COLO668 (cell line): Measurements from ENCODE around the gene SH3YL1.

Experiments
- DNase-seq: peaks from one replicate; lab custom pipeline; 2025; ENCODE audit not compliant: unreplicated experiment; lab: John Stamatoyannopoulos, UW

SH3YL1 gene

DNA sequence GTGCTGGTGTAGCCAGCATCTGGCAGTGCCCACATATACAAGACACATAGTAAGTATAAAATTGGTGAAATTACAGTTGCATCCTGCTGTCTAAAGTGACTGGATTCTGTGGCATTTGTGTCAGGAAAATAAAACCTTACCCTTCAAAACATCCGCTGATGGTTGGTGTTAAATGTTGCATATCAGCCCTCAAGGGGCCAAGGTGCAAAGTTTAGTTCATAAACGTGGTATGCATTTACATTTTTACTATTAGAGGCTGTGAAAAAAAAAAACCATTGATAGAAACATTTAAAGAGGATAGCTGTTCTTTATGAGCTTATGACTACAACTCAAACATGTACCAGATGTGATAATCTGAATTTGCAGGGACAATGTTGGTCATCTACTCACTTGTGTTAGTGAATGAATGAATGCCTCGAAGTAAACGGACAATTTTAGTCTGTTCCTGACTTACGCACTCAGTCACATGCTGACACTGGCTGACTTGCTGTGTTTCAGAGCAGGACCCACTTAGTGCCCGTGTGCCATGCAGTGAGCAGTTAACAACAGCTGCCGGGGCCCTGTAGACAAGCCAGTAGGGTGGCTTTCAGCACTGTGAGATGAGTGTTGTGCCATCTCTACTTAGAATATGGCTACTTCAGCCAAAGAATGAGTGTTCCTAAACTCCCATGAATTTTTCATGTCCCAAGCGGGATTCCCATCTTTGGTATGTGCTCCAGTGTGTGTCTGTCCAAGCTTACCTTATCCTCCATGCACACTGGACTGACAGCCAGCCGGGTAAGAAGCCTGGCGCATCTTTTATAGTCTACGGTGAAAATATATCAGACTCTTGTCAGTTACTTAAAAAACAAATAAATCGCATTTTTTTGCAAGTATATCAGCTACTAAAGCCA is 18.8 kb upstream of the SH3YL1 start:
- DNase-seq, result no peak

DNA sequence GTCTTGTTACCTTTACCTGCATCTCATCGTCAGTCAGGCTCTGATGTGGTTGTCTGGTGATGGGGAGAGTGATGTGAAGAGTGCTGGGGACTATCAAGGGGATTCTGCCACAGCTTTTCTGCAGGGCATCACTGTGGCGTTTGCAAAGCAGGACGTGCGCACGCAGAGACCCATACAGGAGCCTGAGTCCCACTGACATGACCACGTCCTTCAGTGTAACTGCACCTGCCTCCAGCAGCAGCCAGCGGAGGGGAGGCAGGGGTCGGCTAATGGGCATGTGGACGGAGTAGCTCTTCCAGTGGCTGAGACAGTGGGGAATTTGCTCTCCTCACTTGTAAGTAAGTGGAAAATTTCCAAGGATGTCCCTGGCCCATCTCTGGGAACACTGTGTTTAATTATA is 17.5 kb upstream of the SH3YL1 start:
- no peak for DNase-seq

- DNase-seq, result no peak
These were observed 16.8 kb upstream of the SH3YL1 start for GRCh38 chr2:280650-281110.

DNA sequence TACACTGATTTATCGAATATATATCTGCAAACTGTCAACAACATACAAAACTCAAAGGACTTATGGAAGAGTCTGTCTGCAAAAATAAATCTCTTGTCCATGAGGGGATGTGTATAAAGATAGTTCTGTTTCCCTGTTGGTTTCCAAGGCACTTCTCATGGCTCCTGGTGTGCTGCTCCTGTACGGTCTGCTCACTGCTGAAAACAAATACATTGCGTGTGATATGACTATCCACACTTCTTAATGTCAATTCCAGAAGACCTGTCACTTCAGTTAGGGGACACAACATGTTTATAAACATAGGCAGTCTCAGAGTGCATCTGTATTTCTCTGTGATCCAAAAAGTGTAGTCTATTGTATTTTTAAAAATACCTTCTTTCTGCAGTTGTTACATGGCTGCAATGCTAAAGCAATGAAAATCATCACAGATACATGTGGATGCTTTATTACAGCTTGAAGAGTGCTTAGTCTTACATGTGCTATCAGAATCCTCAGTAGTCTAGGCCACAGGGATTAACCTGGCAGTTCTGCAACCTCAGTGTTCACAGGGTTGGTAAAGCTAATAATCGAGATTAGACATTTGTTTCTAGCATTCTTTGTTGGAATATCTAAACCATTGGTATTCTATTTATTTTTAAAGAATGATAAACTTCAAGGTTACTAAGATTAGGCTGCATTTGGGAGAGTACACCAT is 16.3 kb upstream of the SH3YL1 start:
- no peak for DNase-seq

GRCh38 chr2:279366-279765 is 15.5 kb upstream of the SH3YL1 start:
- no peak for DNase-seq

DNA sequence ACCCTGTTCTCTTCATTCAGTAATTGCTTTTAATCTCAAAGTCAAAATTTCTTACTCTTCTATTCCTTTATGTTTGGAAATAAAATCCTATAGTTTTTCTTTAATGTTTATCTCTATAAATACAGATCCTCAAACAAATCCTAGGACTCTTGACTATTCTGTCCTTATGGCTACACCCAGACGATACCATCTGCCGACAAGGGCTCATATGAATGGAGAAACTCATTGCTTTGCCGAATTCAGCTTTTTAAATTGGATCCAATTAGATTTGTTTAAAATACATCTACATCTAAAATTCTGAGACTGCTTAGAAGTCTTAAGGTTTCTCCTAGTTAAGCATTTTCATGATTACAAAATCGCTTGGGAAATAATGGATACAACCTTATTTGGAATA is 15.1 kb upstream of the SH3YL1 start:
- DNase-seq, result no peak

- no peak for DNase-seq
These were observed 14.6 kb upstream of the SH3YL1 start for GRCh38 chr2:278312-278926.

DNA sequence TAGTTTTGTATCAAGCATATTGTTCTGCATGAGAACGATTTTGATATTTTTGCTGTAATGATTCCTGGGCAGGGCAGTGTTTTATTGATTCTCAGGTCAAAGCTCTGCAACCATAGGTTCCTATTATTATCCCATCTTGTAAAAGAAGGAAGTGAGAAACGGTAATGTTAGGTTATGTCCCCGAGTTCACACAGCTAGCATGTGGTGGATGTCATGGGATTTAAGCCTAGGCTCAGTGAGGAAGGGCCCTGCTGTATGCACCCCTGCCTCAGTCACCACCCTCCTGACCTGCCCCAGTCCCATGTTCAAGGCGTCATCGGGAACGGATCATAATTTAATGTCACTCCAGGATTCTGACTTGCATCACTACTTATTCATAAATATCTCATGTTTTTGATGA is 11.6 kb upstream of the SH3YL1 start:
- DNase-seq, result no peak

DNA sequence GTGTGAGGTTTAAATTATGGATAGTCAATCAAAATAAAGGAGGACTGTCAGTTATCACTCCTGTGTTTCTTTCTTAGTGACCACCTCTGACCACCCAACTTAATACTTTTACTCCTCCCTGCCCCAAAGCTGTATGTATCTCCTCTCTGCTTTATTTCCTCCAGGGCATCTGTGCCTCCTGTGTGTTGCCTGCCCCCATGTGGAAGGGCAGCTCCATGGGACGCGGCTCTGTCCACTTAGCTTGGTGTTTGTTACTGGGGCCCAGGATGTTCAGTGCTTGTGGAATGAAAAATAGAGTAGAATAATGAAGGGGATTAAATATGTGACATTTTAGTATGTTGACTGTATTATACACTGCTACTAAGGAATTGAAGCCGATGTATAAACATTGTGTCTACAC is 10.7 kb upstream of the SH3YL1 start:
- no peak for DNase-seq

- DNase-seq, result peak; percentile 30
These were observed 9.5 kb upstream of the SH3YL1 start for GRCh38 chr2:273333-273732.

DNA sequence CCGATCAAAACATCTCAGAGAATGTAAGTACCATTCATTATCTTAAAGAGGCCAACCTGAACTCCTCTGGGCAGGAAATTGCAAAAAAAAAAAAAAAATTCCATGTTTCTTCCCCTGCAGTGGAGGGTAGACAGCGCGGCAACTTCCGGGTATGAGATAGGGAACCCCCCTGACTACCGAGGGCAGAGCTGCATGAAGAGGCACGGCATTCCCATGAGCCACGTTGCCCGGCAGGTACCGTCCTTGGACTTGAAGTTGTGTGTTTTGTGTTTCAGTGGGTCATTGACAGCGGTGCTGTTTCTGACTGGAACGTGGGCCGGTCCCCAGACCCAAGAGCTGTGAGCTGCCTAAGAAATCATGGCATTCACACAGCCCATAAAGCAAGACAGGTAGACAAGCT is 8.1 kb upstream of the SH3YL1 start:
- DNase-seq, result no peak

DNA sequence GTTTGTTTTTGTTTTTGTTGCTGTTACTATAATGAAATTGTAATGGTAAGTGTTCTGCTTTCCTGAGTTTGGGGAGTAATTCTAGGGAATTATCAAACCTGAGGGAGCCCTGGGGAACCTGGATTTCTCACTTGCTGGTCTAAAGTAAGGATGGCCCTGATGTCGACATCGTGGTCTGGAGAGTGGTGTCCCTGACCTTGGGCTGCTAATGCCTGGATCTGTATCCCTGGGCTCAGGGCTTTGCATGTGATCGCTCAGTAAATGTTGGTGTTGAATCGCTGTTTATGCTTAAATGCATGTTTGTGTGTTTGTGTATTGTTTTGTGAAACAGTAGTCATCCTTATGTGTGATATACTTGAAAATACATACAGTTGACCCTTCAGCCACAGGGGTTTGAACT is 7.0 kb upstream of the SH3YL1 start:
- DNase-seq, result no peak

- no peak for DNase-seq
These were observed 5.7 kb upstream of the SH3YL1 start for GRCh38 chr2:269356-270030.

- no peak for DNase-seq
These were observed 4.5 kb upstream of the SH3YL1 start for GRCh38 chr2:268323-268722.

- DNase-seq, result peak; percentile 99
These were observed 949 bp upstream of the SH3YL1 start, which contains the start of gene ACP1 for GRCh38 chr2:264493-265468. Gene ACP1, plus strand, starts transcription at chr2:264947. Its CDS starts 18 bp downstream, at chr2:264965.

DNA sequence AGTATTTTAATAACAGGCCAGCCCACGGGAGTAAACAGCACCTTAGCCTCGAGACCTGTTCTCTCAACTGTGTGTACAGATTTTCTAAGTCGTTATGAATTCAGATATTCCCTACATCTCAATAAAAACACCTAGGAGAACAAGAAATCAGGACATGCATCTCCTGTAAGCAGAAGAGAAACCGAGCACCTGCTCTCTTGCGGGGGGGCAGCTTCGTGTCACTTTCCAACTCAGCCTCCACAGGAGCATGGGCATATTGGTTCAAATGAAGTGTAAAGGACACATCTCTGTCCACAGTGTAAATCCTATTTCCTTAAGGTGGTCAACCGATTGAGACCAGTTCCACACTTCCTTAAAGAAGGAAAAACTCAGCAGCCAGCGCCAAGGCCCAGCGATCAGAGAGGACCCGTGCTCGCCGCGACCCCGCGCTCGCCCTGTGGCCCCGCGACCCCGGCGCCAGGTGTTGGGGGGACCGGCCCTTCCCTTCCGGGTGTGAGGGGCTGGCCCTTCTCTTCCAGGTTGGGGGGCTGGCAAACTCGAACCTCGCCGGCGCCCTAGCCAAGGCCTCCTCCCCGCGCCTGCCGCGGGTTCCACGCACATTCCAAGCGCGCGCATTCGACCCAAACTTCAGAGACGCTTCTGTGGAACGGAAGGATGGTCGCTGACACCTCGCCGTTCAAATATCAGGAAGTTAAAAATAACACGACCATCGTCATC is 652 bp downstream of the SH3YL1 start:
- peak; percentile 22 for DNase-seq

- no peak for DNase-seq
These were observed 1.7 kb downstream of the SH3YL1 start for GRCh38 chr2:262117-262516.

DNA sequence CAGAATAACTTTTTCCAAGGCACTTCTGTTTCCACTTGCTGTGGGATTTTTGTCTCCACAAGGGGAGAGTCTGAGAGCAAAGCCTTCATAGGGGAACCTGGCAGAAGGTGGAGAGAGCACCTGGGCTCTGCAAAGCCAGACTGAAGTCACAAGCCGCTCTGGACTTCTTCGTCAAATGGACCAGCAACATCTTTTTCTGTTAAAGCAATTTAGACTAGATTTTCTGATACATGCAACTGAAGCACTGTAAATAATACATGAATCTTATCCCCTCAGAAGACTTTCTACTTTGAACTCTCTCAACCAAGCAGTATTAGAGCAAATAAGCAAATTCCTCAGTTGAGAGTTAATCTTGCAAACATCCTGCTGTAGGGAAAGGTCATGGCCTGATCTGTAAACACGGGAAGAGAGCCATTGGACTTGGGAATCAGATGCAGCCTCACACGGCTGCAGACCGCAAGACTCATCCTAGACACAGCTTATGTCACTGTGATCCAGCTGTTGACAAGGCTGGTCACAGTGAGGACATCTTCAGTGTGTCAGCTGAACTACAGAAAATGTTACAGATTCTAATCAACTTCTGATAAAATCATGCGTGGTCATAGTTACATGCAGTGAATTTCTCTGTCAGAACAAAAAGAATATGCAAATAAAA is 3.2 kb downstream of the SH3YL1 start:
- no peak for DNase-seq

DNA sequence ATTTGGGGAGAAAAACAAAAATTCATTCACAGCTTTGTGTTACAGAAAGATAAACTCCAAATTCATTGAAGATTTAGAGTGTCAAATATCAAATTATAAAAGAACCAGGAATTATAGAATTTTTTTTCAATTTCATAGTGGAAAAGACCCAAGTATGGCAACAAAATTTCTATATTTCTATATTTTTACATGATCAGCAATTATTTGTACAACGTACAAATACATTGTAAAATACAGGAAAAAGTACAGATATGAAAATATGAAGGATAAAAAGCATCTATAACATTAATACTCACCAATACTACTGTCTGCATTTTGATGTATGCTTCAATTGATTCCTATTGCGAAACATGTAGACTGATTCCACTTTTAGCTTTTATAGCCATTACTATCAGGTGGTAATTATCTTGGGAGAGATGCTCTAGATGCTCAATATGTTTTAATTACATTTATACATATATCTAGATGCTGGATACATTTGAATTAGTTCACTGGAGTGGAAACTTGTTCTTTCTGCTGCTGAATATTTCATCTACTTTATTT is 4.0 kb downstream of the SH3YL1 start:
- DNase-seq, result no peak
